Mesendoderm (in vitro differentiated cells): ENCODE results near the gene ZNF629.

Source experiments
- DNase-seq: peaks from one replicate; pipeline ENCODE4 v3.0.0; 2013
- H2AK5ac ChIP-seq: 2 replicates; pipeline ENCODE4 v1.6.1; 2013; ENCODE audit warnings: low read length, inconsistent platforms
- H2BK120ac ChIP-seq: 2 replicates; pipeline ENCODE4 v1.6.1; 2013; ENCODE audit warnings: low read depth, mild to moderate bottlenecking, low read length, moderate library complexity, mixed read lengths
- H2BK15ac ChIP-seq: replicated peaks from 2 replicates; pipeline ENCODE4 v1.6.1; 2013; ENCODE audit warnings: low read depth, mild to moderate bottlenecking, moderate library complexity
- H2BK5ac ChIP-seq: 2 replicates; pipeline ENCODE4 v1.6.1; 2013; ENCODE audit warnings: low read length, inconsistent platforms
- H3K18ac ChIP-seq: 2 replicates; pipeline ENCODE4 v1.6.1; 2013; ENCODE audit warnings: mild to moderate bottlenecking, low read length, mixed read lengths
- H3K23ac ChIP-seq: one replicate; pipeline ENCODE4 v1.6.1; 2013; ENCODE audit warnings: low read length
- H3K27ac ChIP-seq: 2 replicates; pipeline ENCODE4 v1.5.1; 2013; ENCODE audit warnings: low read depth, mild to moderate bottlenecking, inconsistent platforms, low read length, moderate library complexity
- H3K27me3 ChIP-seq: 2 replicates; pipeline ENCODE4 v1.6.1; 2013; ENCODE audit warnings: low read length, control low read depth, mild to moderate bottlenecking, inconsistent platforms; ENCODE audit not compliant: insufficient read depth, poor library complexity
- H3K36me3 ChIP-seq: 2 replicates; pipeline ENCODE4 v1.6.1; 2013; ENCODE audit warnings: low read length, inconsistent platforms; ENCODE audit not compliant: control insufficient read depth, insufficient read depth
- H3K4ac ChIP-seq: one replicate; pipeline ENCODE4 v1.6.1; 2013; ENCODE audit warnings: low read depth, mild to moderate bottlenecking, low read length, moderate library complexity
- H3K4me1 ChIP-seq: 2 replicates; pipeline ENCODE4 v1.6.1; 2013; ENCODE audit warnings: low read depth, low read length, inconsistent platforms; ENCODE audit not compliant: control insufficient read depth
- H3K4me2 ChIP-seq: 2 replicates; pipeline ENCODE4 v1.6.1; 2013; ENCODE audit warnings: low read length
- H3K4me3 ChIP-seq: 2 replicates; pipeline ENCODE4 v1.5.1; 2013; ENCODE audit warnings: mild to moderate bottlenecking, low read length
- H3K56ac ChIP-seq: one replicate; pipeline ENCODE4 v1.6.1; 2013; ENCODE audit warnings: low read length
- H3K79me1 ChIP-seq: 2 replicates; pipeline ENCODE4 v1.6.1; 2013; ENCODE audit warnings: low read length, inconsistent platforms
- H3K79me2 ChIP-seq: 2 replicates; pipeline ENCODE4 v1.6.1; 2013; ENCODE audit warnings: mild to moderate bottlenecking, low read length; ENCODE audit not compliant: control insufficient read depth, insufficient read depth
- H3K9ac ChIP-seq: 2 replicates; pipeline ENCODE4 v1.6.1; 2013; ENCODE audit warnings: low read length, inconsistent platforms
- H4K5ac ChIP-seq: one replicate; pipeline ENCODE4 v1.6.1; 2013; ENCODE audit warnings: low read length
- H4K8ac ChIP-seq: one replicate; pipeline ENCODE4 v1.6.1; 2013; ENCODE audit warnings: low read depth, mild to moderate bottlenecking, control low read depth, low read length, moderate library complexity
- WGBS: extraction: QIAGEN DNeasy Blood & Tissue Kit; methylation state at CpG from one replicate; pipeline ENCODE4 v1.1.7; 2013; ENCODE audit warnings: low lambda C conversion rate, missing lambda C conversion rate; ENCODE audit not compliant: insufficient coverage; ENCODE audit errors: extremely low coverage; 5-methylcytosine and 5-hydroxymethylcytosine counted together

Gene ZNF629

GRCh38 chr16:30740364-30741251 is 46.4 kb downstream of the ZNF629 start:
- H3K36me3 ChIP-seq: peaks cover 21% of the 10 kb centered on the region
- H3K27me3 ChIP-seq: no peaks in the 10 kb centered on the region
- no peak overlapping the region for H2AK5ac ChIP-seq
- peak overlapping the region; percentile 53 for H3K56ac ChIP-seq
- H3K18ac ChIP-seq: no peak overlapping the region
- H4K5ac ChIP-seq: no peak overlapping the region
- H3K9ac ChIP-seq: peak overlapping the region; percentile 30
- H3K23ac ChIP-seq: no peak overlapping the region
- DNase-seq: peak; percentile 90
- no peak overlapping the region for H3K4ac ChIP-seq
- H3K79me2 ChIP-seq: no peaks in the 10 kb centered on the region
- H2BK5ac ChIP-seq: no peak overlapping the region
- H3K4me2 ChIP-seq: no peak overlapping the region
- whole genome bisulfite sequencing: no CpG with 5 or more reads among the region's 8 CpGs
- peak overlapping the region; percentile 21 for H3K27ac ChIP-seq
- no peak overlapping the region for H2BK15ac ChIP-seq
- peaks cover 2% of the 10 kb centered on the region for H3K79me1 ChIP-seq
- no peak overlapping the region for H3K4me3 ChIP-seq
- H4K8ac ChIP-seq: no peak overlapping the region
- no peak overlapping the region for H2BK120ac ChIP-seq
- H3K4me1 ChIP-seq: peaks cover 5% of the 10 kb centered on the region

GRCh38 chr16:30738984-30739951 is 47.7 kb downstream of the ZNF629 start:
- H3K36me3 ChIP-seq: peaks cover 22% of the 10 kb centered on the region
- no peak overlapping the region for H4K5ac ChIP-seq
- H2AK5ac ChIP-seq: no peak overlapping the region
- H2BK5ac ChIP-seq: no peak overlapping the region
- H4K8ac ChIP-seq: no peak overlapping the region
- no peak overlapping the region for H3K23ac ChIP-seq
- H3K18ac ChIP-seq: no peak overlapping the region
- no peak overlapping the region for H3K4me3 ChIP-seq
- no CpG with 5 or more reads among the region's 37 CpGs for WGBS
- no peak overlapping the region for H3K4ac ChIP-seq
- no peak overlapping the region for H3K56ac ChIP-seq
- no peak overlapping the region for H2BK15ac ChIP-seq
- H2BK120ac ChIP-seq: no peak overlapping the region
- DNase-seq: no peak
- no peak overlapping the region for H3K27ac ChIP-seq
- H3K4me1 ChIP-seq: peaks cover 5% of the 10 kb centered on the region
- H3K4me2 ChIP-seq: no peak overlapping the region
- no peaks in the 10 kb centered on the region for H3K27me3 ChIP-seq
- H3K9ac ChIP-seq: no peak overlapping the region
- H3K79me2 ChIP-seq: no peaks in the 10 kb centered on the region
- H3K79me1 ChIP-seq: peaks cover 2% of the 10 kb centered on the region

GRCh38 chr16:30737794-30738648 is 49.0 kb downstream of the ZNF629 start:
- Histone ChIP-seq H3K23ac (no peak overlapping the region), H3K56ac (no peak overlapping the region), H4K8ac (no peak overlapping the region), H3K79me2 (no peaks in the 10 kb centered on the region), H2BK5ac (no peak overlapping the region), H3K27ac (no peak overlapping the region), H3K4ac (no peak overlapping the region), H3K36me3 (peaks cover 30% of the 10 kb centered on the region), H2BK120ac (no peak overlapping the region), H3K4me3 (no peak overlapping the region), H3K79me1 (peaks cover 2% of the 10 kb centered on the region), H3K27me3 (no peaks in the 10 kb centered on the region), H3K9ac (no peak overlapping the region), H3K4me2 (no peak overlapping the region), H3K18ac (no peak overlapping the region), H4K5ac (no peak overlapping the region), H2BK15ac (no peak overlapping the region), H2AK5ac (no peak overlapping the region), H3K4me1 (peaks cover 5% of the 10 kb centered on the region)
- DNase-seq: no peak
- no CpG with 5 or more reads among the region's 25 CpGs for WGBS

- Histone ChIP-seq H3K27ac (no peak overlapping the region), H4K5ac (no peak overlapping the region), H3K36me3 (peaks cover 31% of the 10 kb centered on the region), H3K23ac (no peak overlapping the region), H3K18ac (no peak overlapping the region), H3K56ac (no peak overlapping the region), H3K4ac (no peak overlapping the region), H4K8ac (no peak overlapping the region), H2BK120ac (no peak overlapping the region), H3K79me2 (no peaks in the 10 kb centered on the region), H2AK5ac (no peak overlapping the region), H3K27me3 (no peaks in the 10 kb centered on the region), H2BK15ac (no peak overlapping the region), H2BK5ac (no peak overlapping the region), H3K79me1 (peaks cover 2% of the 10 kb centered on the region), H3K4me1 (peaks cover 5% of the 10 kb centered on the region), H3K9ac (no peak overlapping the region), H3K4me3 (no peak overlapping the region), H3K4me2 (no peak overlapping the region)
- no CpG with 5 or more reads among the region's 17 CpGs for WGBS
- DNase-seq: no peak
These were observed 49.8 kb downstream of the ZNF629 start for GRCh38 chr16:30736995-30737793.

- Histone ChIP-seq H2BK15ac (no peak overlapping the region), H3K36me3 (peaks cover 30% of the 10 kb centered on the region), H3K4me1 (no peaks in the 10 kb centered on the region), H3K4me3 (no peak overlapping the region), H3K56ac (no peak overlapping the region), H4K8ac (no peak overlapping the region), H2BK120ac (no peak overlapping the region), H3K27ac (no peak overlapping the region), H2BK5ac (no peak overlapping the region), H3K79me2 (no peaks in the 10 kb centered on the region), H3K9ac (no peak overlapping the region), H3K4me2 (no peak overlapping the region), H4K5ac (no peak overlapping the region), H3K23ac (no peak overlapping the region), H3K18ac (no peak overlapping the region), H2AK5ac (no peak overlapping the region), H3K79me1 (peaks cover 4% of the 10 kb centered on the region), H3K27me3 (no peaks in the 10 kb centered on the region), H3K4ac (no peak overlapping the region)
- no peak for DNase-seq
- no CpG with 5 or more reads among the region's 3 CpGs for WGBS
These were observed 55.6 kb downstream of the ZNF629 start for GRCh38 chr16:30731411-30731810.
